GM12878 (cell line): ENCODE results near the gene SMAD1. TPM values are rescaled to one million over a fixed set of nuclear protein-coding genes. Genes with fewer than 3 reads are reported as not detected.
A peak's percentile ranks its signal among the peaks of the same experiment; 100 is the strongest.

Experiments used
- ATAC-seq: fragments of 200-7000 bp; cut with Tn5 transposase; 3 replicates; pipeline ENCODE4 v1.9.1; 2020; ENCODE audit warnings: mild to moderate bottlenecking, moderate library complexity
- BruUV-seq: library from RNA; stranded (reverse); fragments of 400-500 nt; replicated peaks from 2 replicates; lab custom pipeline; 2021; lab: Mats Ljungman, UMichigan
- CTCF ChIA-PET: fragments of 300-600 bp; sonication (Branson Sonifier 250); formaldehyde crosslinking; extraction: SDS; loops from one replicate; lab custom pipeline; 2021; ENCODE audit warnings: inconsistent platforms; lab: Yijun Ruan, JAX
- POLR2A ChIA-PET: fragments of 350-600 bp; formaldehyde crosslinking; extraction: SDS; loops from one replicate; lab custom pipeline; 2021; ENCODE audit warnings: inconsistent platforms; lab: Charles Lee
- RAD21 ChIA-PET: fragments of 300-600 bp; sonication (Branson Sonifier 250); formaldehyde crosslinking; loops from one replicate; lab custom pipeline; 2023; ENCODE audit warnings: antibody characterized with exemption; ENCODE audit not compliant: unreplicated experiment; lab: Charles Lee
- SMC1A ChIA-PET: fragments of 300-600 bp; sonication (Branson Sonifier 250); formaldehyde crosslinking; loops from one replicate; lab custom pipeline; 2023; ENCODE audit not compliant: unreplicated experiment, uncharacterized antibody; lab: Charles Lee
- DNase-seq: peaks from one replicate; pipeline ENCODE4 v3.0.0-alpha.2; 2011; ENCODE audit warnings: low read depth, low spot score
- FAIRE-seq: peaks from 3 replicates; lab custom pipeline; 2011; peaks lifted over from hg19 to GRCh38; lab: Jason Lieb, UNC
- H2AFZ ChIP-seq: 2 replicates; pipeline ENCODE4 v1.6.0; 2011; ENCODE audit warnings: low read depth, low read length, control low read depth; ENCODE audit not compliant: control insufficient read depth
- H3K27ac ChIP-seq: 2 replicates; pipeline ENCODE4 v1.5.1; 2011; ENCODE audit warnings: control low read depth; ENCODE audit not compliant: control insufficient read depth, insufficient read depth
- H3K27me3 ChIP-seq, 2 experiments: replicated peaks in 1 of 2; 2 replicates each; pipeline versions ENCODE4 v1.6.0 to v1.6.1; 2011; ENCODE audit warnings: low read length in 1 of 2; ENCODE audit not compliant: control insufficient read depth in 2 of 2, insufficient read depth in 2 of 2
- H3K36me3 ChIP-seq, 2 experiments: 2 replicates each; pipeline ENCODE4 v1.5.1; 2011; ENCODE audit warnings: low read length in 1 of 2; ENCODE audit not compliant: control insufficient read depth in 2 of 2, insufficient read depth in 2 of 2
- H3K4me1 ChIP-seq: 2 replicates; pipeline ENCODE4 v1.6.1; 2011; ENCODE audit warnings: mild to moderate bottlenecking, low read length, moderate library complexity, mixed read lengths; ENCODE audit not compliant: control insufficient read depth, insufficient read depth
- H3K4me2 ChIP-seq: 2 replicates; pipeline ENCODE4 v1.6.0; 2011; ENCODE audit warnings: control low read depth; ENCODE audit not compliant: control insufficient read depth, insufficient read depth
- H3K4me3 ChIP-seq: fragments of 200-600 bp; sonication (generic); 2 replicates; pipeline ENCODE4 v1.5.1; 2016
- H3K79me2 ChIP-seq: 2 replicates; pipeline ENCODE4 v1.6.0; 2011; ENCODE audit warnings: low read length; ENCODE audit not compliant: control insufficient read depth, insufficient read depth
- H3K9ac ChIP-seq: 2 replicates; pipeline ENCODE4 v1.8.0; 2011; ENCODE audit warnings: low read length, control low read depth, mixed read lengths; ENCODE audit not compliant: control insufficient read depth, insufficient read depth
- H3K9me3 ChIP-seq: replicated peaks from 3 replicates; pipeline ENCODE4 v1.5.1; 2011; ENCODE audit warnings: mild to moderate bottlenecking, low read length; ENCODE audit not compliant: control insufficient read depth, insufficient read depth
- H4K20me1 ChIP-seq: 2 replicates; pipeline ENCODE4 v1.6.0; 2011; ENCODE audit not compliant: control insufficient read depth, insufficient read depth
- BCLAF1 ChIP-seq: fragments of 450-650 bp; IDR thresholded peaks from 2 replicates; pipeline ENCODE4 v1.6.1; 2017; ENCODE audit warnings: antibody characterized with exemption, mild to moderate bottlenecking, moderate library complexity
- DPF2 ChIP-seq: fragments of 450-650 bp; IDR thresholded peaks from 2 replicates; pipeline ENCODE4 v1.6.1; 2017; ENCODE audit warnings: mild to moderate bottlenecking
- IRF3 ChIP-seq: fragments of 450-650 bp; IDR thresholded peaks from 2 replicates; pipeline ENCODE4 v1.6.1; 2014; ENCODE audit warnings: mild to moderate bottlenecking
- MLLT1 ChIP-seq: fragments of 450-650 bp; IDR thresholded peaks from 2 replicates; pipeline ENCODE4 v1.6.1; 2016; ENCODE audit warnings: mild to moderate bottlenecking
- NFIC ChIP-seq: IDR thresholded peaks from 2 replicates; pipeline ENCODE4 v1.6.1; 2012; ENCODE audit warnings: low read depth, mild to moderate bottlenecking, inconsistent platforms, low read length, moderate library complexity
- PAX8 ChIP-seq: fragments of 450-650 bp; IDR thresholded peaks from 2 replicates; pipeline ENCODE4 v1.6.1; 2017; ENCODE audit warnings: mild to moderate bottlenecking, moderate library complexity
- REST ChIP-seq: IDR thresholded peaks from 2 replicates; pipeline ENCODE4 v1.6.1; 2012; ENCODE audit warnings: mild to moderate bottlenecking, low read depth, low read length
- SMAD5 ChIP-seq: IDR thresholded peaks from 2 replicates; pipeline ENCODE4 v1.6.1; 2016; ENCODE audit warnings: antibody characterized with exemption, low read depth
- SUZ12 ChIP-seq: fragments of 200-600 bp; sonication (generic); IDR thresholded peaks from one replicate; pipeline ENCODE4 v1.6.1; 2018; ENCODE audit warnings: antibody characterized with exemption, mild to moderate bottlenecking; ENCODE audit not compliant: unreplicated experiment
- TARDBP ChIP-seq: IDR thresholded peaks from 2 replicates; pipeline ENCODE4 v1.6.1; 2016; ENCODE audit warnings: borderline replicate concordance
- ZNF207 ChIP-seq: fragments of 450-650 bp; IDR thresholded peaks from 2 replicates; pipeline ENCODE4 v1.6.1; 2014; ENCODE audit warnings: antibody characterized with exemption, mild to moderate bottlenecking, borderline replicate concordance
- in situ Hi-C: fragments of 300-500 bp; cut with MboI; formaldehyde crosslinking; loops from 9 replicates; pipeline ENCODE4 v1.14.3; 2018; ENCODE audit warnings: mixed read lengths
- intact Hi-C: fragments of 100-400 bp; cut with micrococcal nuclease; formaldehyde crosslinking; loops from one replicate; pipeline ENCODE4 v1.14.2; 2022; ENCODE audit not compliant: unreplicated experiment
- polyA plus RNA-seq, 11 experiments: library from polyadenylated mRNA; depleted of rRNA in 4 of 11; unstranded in 6 of 11; stranded (reverse) in 5 of 11; fragments of >200 nt; fragmentation: Nextera tagmentation in 4 of 11; fragmentation: Illumina TruSeq in 1 of 11; extraction: Ambion mirVana in 4 of 11; extraction: Trizol in 1 of 11; gene quantifications; 1 replicate in 1 of 11; 2 replicates in 10 of 11; pipeline versions ENCODE4 v1.2.1 to v1.2.3, GENCODE V29; 2011 to 2016; ENCODE audit warnings: inconsistent platforms in 2 of 11, missing spikeins in 2 of 11, low read depth in 1 of 11
- total RNA-seq, 4 experiments: library from RNA; depleted of rRNA in 3 of 4; stranded (reverse); fragments of >200 nt in 3 of 4; fragmentation: Illumina TruSeq in 1 of 4; extraction: Trizol in 1 of 4; gene quantifications; 2 replicates each; pipeline versions ENCODE4 v1.2.1 to v1.2.3, GENCODE V29; 2013 to 2021

The SMAD1 gene
- total and polyA plus RNA-seq, 10 of the 15 experiments (the other 5 are each of a cell fraction or from before 2014, with no cell fraction given) = 0.29 to 17.5 (median 13.6) TPM

- no peak overlapping the region for H2AFZ ChIP-seq
- no peaks in the 10 kb centered on the region for H3K27me3 ChIP-seq
- intact Hi-C loops = no loop called here
- peak overlapping the region; percentile 53 for H3K27ac ChIP-seq
- no peak overlapping the region for H3K4me3 ChIP-seq
- ChIA-PET CTCF (interaction anchor here (1.2 kb wide), 1 partner anchor 12 kb away, joined by 3 read pairs; no protein-coding TSS in a partner anchor), SMC1A (interaction anchor here (1.0 to 2.0 kb wide), 3 partner anchors 9 to 664 kb away, joined by 3 to 9 read pairs (median 5); no protein-coding TSS in a partner anchor), POLR2A (no interaction called here), RAD21 (interaction anchor here (0.7 kb wide), 1 partner anchor 312 kb away, joined by 3 read pairs; no protein-coding TSS in a partner anchor)
- in situ Hi-C loops = no loop called here
- FAIRE-seq (no peak), DNase-seq (no peak), ATAC-seq (no peak)
- no peaks in the 10 kb centered on the region for H3K79me2 ChIP-seq
- H3K36me3 ChIP-seq = peaks cover 0 to 3% of the 10 kb centered on the region in 2 experiments; a peak in 1 of 4 replicates
- no TSS peak for BruUV-seq
- H3K9ac ChIP-seq = no peak overlapping the region
- H3K4me2 ChIP-seq = no peak overlapping the region; the same call in 1 of the 2 replicates
- H3K4me1 ChIP-seq = peaks cover 2% of the 10 kb centered on the region; the same call in 1 of the 2 replicates
- no peaks in the 10 kb centered on the region for H4K20me1 ChIP-seq
- no peaks in the 10 kb centered on the region for H3K9me3 ChIP-seq
- no peak for TF ChIP-seq ZNF207
- no peak for TF ChIP-seq SMAD5
- no peak for TF ChIP-seq MLLT1
- TF ChIP-seq TARDBP = no peak
- no peak for TF ChIP-seq BCLAF1
- TF ChIP-seq PAX8 = no peak
- TF ChIP-seq REST = no peak
- TF ChIP-seq IRF3 = no peak
- no peak for TF ChIP-seq SUZ12
- TF ChIP-seq NFIC = no peak; the same call in 1 of the 2 replicates
- TF ChIP-seq DPF2 = no peak
Measured at GRCh38 chr4:145545538-145546174, 64.0 kb downstream of the SMAD1 start.
